Liver (tissue), 9 donors: ENCODE data around the gene SPATS2. TPM values are rescaled to one million over a fixed set of nuclear protein-coding genes. Genes with fewer than 3 reads are reported as not detected.

ENCODE experiments used
- DNase-seq: peaks from one replicate; pipeline ENCODE4 v3.0.0-alpha.2; 2017; ENCODE audit warnings: low spot score
- H3K27ac ChIP-seq, 2 donors: one replicate each; pipeline ENCODE4 v1.7.0; 2013; ENCODE audit warnings: inconsistent platforms in 2 of 2, low read length in 2 of 2, control low read depth in 1 of 2, low read depth in 1 of 2, mild to moderate bottlenecking in 1 of 2
- H3K27me3 ChIP-seq, 4 donors: one replicate each; pipeline versions ENCODE4 v1.6.1 to v1.7.0; 2013; ENCODE audit warnings: low read length in 3 of 4, inconsistent platforms in 1 of 4, mild to moderate bottlenecking in 1 of 4, moderate library complexity in 1 of 4; ENCODE audit not compliant: control insufficient read depth in 4 of 4, insufficient read depth in 4 of 4
- H3K36me3 ChIP-seq, 4 donors: one replicate each; pipeline versions ENCODE4 v1.6.1 to v1.7.0; 2013; ENCODE audit warnings: low read length in 3 of 4, mild to moderate bottlenecking in 3 of 4, low read depth in 1 of 4, moderate library complexity in 1 of 4; ENCODE audit not compliant: control insufficient read depth in 4 of 4, insufficient read depth in 3 of 4
- H3K4me1 ChIP-seq, 4 donors: one replicate each; pipeline versions ENCODE4 v1.6.1 to v1.7.0; 2013; ENCODE audit warnings: low read length in 3 of 4, mild to moderate bottlenecking in 3 of 4, moderate library complexity in 1 of 4; ENCODE audit not compliant: control insufficient read depth in 4 of 4, insufficient read depth in 4 of 4
- H3K4me3 ChIP-seq, 3 donors: one replicate each; pipeline versions ENCODE4 v1.6.1 to v1.7.0; 2013; ENCODE audit warnings: low read length in 3 of 3, control low read depth in 1 of 3, low read depth in 1 of 3, mild to moderate bottlenecking in 1 of 3
- H3K9ac ChIP-seq, 2 donors: one replicate each; pipeline ENCODE4 v1.7.0; 2013; ENCODE audit warnings: low read length in 2 of 2, mild to moderate bottlenecking in 2 of 2, moderate library complexity in 2 of 2, control low read depth in 1 of 2, low read depth in 1 of 2
- H3K9me3 ChIP-seq, 4 donors: one replicate each; pipeline versions ENCODE4 v1.6.1 to v1.7.0; 2013; ENCODE audit warnings: low read length in 3 of 4; ENCODE audit not compliant: control insufficient read depth in 4 of 4
- CTCF ChIP-seq: fragments of 150-350 bp; IDR thresholded peaks from 2 replicates; pipeline ENCODE4 v1.5.1; 2017; ENCODE audit warnings: improper control_type of control experiment, low read depth, low read length; ENCODE audit not compliant: missing input control
- HNF4A ChIP-seq, 2 donors: conservative IDR thresholded peaks; 2 replicates each; pipeline ENCODE4 v1.6.1; 2016; ENCODE audit warnings: antibody characterized with exemption in 2 of 2, mild to moderate bottlenecking in 2 of 2
- HNF4G ChIP-seq: IDR thresholded peaks from 2 replicates; pipeline ENCODE4 v1.6.1; 2016; ENCODE audit warnings: antibody characterized with exemption
- MAX ChIP-seq: IDR thresholded peaks from 2 replicates; pipeline ENCODE4 v1.6.1; 2016; ENCODE audit warnings: antibody characterized with exemption
- RAD21 ChIP-seq, 2 donors: IDR thresholded peaks; 2 replicates each; pipeline ENCODE4 v1.6.1; 2016; ENCODE audit warnings: antibody characterized with exemption in 2 of 2, mild to moderate bottlenecking in 2 of 2
- SP1 ChIP-seq: IDR thresholded peaks from 2 replicates; pipeline ENCODE4 v1.6.1; 2018; ENCODE audit warnings: antibody characterized with exemption, mild to moderate bottlenecking
- TAF1 ChIP-seq: conservative IDR thresholded peaks from 2 replicates; pipeline ENCODE4 v1.6.1; 2016; ENCODE audit warnings: antibody characterized with exemption, mild to moderate bottlenecking
- ZBTB33 ChIP-seq: IDR thresholded peaks from 2 replicates; pipeline ENCODE4 v1.6.1; 2016; ENCODE audit warnings: antibody characterized with exemption
- WGBS: extraction: QIAGEN DNeasy Blood & Tissue Kit; methylation state at CpG from one replicate; pipeline ENCODE4 v1.1.7; 2013; 5-methylcytosine and 5-hydroxymethylcytosine counted together
- polyA plus RNA-seq, 2 donors: library from polyadenylated mRNA; stranded (reverse) in 1 of 2; unstranded in 1 of 2; fragments of 200-250 nt in 1 of 2; fragments of >200 nt in 1 of 2; fragmentation: Nextera tagmentation in 1 of 2; extraction: Ambion mirVana in 1 of 2; gene quantifications; one replicate each; pipeline versions ENCODE4 v1.2.1 to v1.2.3, GENCODE V29; 2013 to 2015
- total RNA-seq, 2 donors: library from RNA; depleted of rRNA; stranded (reverse); fragments of >200 nt; gene quantifications; one replicate each; pipeline ENCODE4 v1.2.3, GENCODE V29; 2014
- TF ChIP-seq, protein P1 (sequence below): IDR thresholded peaks from 2 replicates; pipeline ENCODE4 v1.6.1; 2016; ENCODE audit warnings: antibody characterized with exemption, mild to moderate bottlenecking
- donor health status: healthy.
- donor health status: healthy.
- donor health status: healthy.
- donor health status: healthy.
- donor health status: healthy.

Gene SPATS2
- total and polyA plus RNA-seq, 4 donors, result 2.4 to 5.2 (median 4.5) TPM

DNA sequence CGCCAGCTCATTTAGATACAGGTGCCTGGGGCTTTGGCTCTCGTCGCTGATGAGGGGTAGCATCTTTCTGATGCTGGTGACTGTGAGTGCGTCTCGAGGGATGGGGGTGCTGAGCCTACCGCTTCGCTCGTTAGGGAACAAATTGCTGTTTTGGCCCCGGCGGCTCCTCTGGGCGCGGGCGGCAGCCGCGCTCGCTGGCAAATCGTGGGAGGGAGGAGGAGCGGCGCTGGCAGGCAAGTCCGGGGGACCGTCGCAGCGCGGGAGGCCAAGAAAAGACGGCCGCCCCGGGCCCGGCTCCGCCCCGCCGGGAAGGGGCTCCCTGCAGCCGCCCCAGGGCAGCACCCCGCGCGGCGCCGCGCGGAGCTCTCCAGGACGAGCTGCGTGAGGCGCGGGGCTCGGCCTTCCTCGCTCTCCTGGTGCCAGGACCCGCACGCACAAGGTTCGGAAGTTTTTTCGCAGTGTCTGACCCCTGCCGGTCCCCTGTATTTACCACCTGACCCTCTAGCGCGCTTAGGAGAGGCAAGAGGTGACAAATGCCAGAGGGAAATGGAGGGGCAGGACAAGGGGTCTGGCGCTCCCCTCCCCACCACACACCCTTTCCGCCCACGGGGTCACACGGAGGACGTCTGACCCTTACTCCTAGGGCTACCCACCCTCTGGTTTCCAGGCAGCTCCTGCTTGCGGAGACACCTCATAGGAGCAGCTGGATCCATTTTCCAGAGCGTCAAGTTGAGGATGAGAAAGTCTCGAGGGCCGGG, 170.7 kb downstream of the SPATS2 start:
- H3K27ac ChIP-seq, result no peak overlapping the region
- DNase-seq, result no peak
- WGBS, result 2% methylated on average over 61 of the region's 61 CpGs
- H3K9me3 ChIP-seq, result no peaks in the 10 kb centered on the region
- peaks cover 10 to 12% (median 11%) of the 10 kb centered on the region in 4 donors for H3K4me1 ChIP-seq
- H3K4me3 ChIP-seq, result peak overlapping the region in 2 of 3 donors; percentile 23 to 47
- no peak overlapping the region for H3K9ac ChIP-seq
- no peak for TF ChIP-seq ZBTB33
- no peak for TF ChIP-seq MAX
- no peak for TF ChIP-seq CTCF
- TF ChIP-seq HNF4A (conservative IDR thresholded peaks at IDR 0.05), result no peak
- no peak for TF ChIP-seq HNF4G
- TF ChIP-seq SP1, result no peak
- TF ChIP-seq, protein P1, sequence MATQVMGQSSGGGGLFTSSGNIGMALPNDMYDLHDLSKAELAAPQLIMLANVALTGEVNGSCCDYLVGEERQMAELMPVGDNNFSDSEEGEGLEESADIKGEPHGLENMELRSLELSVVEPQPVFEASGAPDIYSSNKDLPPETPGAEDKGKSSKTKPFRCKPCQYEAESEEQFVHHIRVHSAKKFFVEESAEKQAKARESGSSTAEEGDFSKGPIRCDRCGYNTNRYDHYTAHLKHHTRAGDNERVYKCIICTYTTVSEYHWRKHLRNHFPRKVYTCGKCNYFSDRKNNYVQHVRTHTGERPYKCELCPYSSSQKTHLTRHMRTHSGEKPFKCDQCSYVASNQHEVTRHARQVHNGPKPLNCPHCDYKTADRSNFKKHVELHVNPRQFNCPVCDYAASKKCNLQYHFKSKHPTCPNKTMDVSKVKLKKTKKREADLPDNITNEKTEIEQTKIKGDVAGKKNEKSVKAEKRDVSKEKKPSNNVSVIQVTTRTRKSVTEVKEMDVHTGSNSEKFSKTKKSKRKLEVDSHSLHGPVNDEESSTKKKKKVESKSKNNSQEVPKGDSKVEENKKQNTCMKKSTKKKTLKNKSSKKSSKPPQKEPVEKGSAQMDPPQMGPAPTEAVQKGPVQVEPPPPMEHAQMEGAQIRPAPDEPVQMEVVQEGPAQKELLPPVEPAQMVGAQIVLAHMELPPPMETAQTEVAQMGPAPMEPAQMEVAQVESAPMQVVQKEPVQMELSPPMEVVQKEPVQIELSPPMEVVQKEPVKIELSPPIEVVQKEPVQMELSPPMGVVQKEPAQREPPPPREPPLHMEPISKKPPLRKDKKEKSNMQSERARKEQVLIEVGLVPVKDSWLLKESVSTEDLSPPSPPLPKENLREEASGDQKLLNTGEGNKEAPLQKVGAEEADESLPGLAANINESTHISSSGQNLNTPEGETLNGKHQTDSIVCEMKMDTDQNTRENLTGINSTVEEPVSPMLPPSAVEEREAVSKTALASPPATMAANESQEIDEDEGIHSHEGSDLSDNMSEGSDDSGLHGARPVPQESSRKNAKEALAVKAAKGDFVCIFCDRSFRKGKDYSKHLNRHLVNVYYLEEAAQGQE, result no peak
- no peak for TF ChIP-seq RAD21 (IDR thresholded peaks at IDR 0.05)
- H3K36me3 ChIP-seq, result no peaks in the 10 kb centered on the region
- H3K27me3 ChIP-seq, result peaks cover 0 to 10% (median 4%) of the 10 kb centered on the region in 4 donors

GRCh38 chr12:49538510-49539403, 171.5 kb downstream of the SPATS2 start, which contains the start of gene KCNH3:
Gene KCNH3, plus strand, starts transcription at chr12:49539030. Its CDS starts 387 bp downstream, at chr12:49539417.
- WGBS, result 3% methylated on average over 107 of the region's 107 CpGs
- no peak within 1 kb of the TSS for H3K9ac ChIP-seq
- H3K4me3 ChIP-seq, result peak within 1 kb of the TSS in 2 of 3 donors; percentile 23 to 47
- H3K4me1 ChIP-seq, result peaks cover 10 to 12% (median 11%) of the 10 kb centered on the region in 4 donors
- H3K27me3 ChIP-seq, result peaks cover 2 to 10% (median 4%) of the 10 kb centered on the region in 4 donors
- DNase-seq, result peak; percentile 77
- TF ChIP-seq MAX, result no peak
- TF ChIP-seq TAF1, result no peak
- TF ChIP-seq HNF4G, result no peak
- no peak for TF ChIP-seq CTCF
- TF ChIP-seq RAD21 (IDR thresholded peaks at IDR 0.05), result no peak
- TF ChIP-seq HNF4A (conservative IDR thresholded peaks at IDR 0.05), result no peak
- TF ChIP-seq ZBTB33, result no peak
- H3K9me3 ChIP-seq, result no peaks in the 10 kb centered on the region
- H3K36me3 ChIP-seq, result no peaks in the 10 kb centered on the region
- H3K27ac ChIP-seq, result no peak within 1 kb of the TSS
